ENCODE results near the gene MAP3K19.

The MAP3K19 gene

DNA sequence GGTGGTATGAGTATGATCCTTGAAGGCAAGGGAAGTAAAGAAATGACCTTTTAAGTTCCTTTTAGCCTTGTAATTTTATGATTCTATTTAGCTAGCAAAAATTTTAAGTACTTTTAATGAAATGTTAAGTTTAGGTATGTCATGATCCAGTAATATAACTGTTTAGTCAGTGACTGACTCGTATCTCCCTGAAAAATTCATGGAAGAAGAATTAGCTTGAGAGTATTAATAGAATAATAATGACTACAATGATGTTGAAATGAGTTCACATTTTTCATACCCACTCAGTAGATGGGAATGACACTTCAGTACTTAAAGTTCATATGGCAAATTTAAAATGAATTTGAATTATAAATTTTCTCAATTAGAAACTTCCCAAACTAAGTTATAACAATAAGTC lies 19.5 kb upstream of the MAP3K19 start:
- H3K27ac ChIP-seq: no peak overlapping the region
- no peak for DNase-seq (ENCODE audit: low spot score)
- H3K4me3 ChIP-seq: no peak overlapping the region
- TF ChIP-seq, protein P1, sequence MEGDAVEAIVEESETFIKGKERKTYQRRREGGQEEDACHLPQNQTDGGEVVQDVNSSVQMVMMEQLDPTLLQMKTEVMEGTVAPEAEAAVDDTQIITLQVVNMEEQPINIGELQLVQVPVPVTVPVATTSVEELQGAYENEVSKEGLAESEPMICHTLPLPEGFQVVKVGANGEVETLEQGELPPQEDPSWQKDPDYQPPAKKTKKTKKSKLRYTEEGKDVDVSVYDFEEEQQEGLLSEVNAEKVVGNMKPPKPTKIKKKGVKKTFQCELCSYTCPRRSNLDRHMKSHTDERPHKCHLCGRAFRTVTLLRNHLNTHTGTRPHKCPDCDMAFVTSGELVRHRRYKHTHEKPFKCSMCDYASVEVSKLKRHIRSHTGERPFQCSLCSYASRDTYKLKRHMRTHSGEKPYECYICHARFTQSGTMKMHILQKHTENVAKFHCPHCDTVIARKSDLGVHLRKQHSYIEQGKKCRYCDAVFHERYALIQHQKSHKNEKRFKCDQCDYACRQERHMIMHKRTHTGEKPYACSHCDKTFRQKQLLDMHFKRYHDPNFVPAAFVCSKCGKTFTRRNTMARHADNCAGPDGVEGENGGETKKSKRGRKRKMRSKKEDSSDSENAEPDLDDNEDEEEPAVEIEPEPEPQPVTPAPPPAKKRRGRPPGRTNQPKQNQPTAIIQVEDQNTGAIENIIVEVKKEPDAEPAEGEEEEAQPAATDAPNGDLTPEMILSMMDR (IDR thresholded peaks at IDR 0.05): no peak

DNA sequence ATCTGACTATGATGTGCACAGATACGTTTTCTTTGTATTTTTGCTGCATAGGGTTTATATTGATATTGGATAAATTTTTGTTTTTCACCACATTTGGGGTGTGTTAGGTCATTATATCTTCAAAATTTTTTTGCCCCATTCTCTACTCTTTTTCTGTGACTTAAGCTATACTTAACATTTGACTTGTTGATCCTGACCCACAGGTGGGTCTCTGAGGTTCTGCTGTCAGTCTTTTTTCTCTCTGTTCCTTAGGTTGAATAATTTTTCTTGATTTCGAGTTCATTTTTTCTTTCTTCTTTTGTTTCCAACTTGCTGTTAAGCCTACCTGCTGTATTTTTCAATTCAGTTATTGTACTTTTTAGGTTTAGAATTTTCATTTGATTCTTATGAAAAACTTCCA lies 16.9 kb upstream of the MAP3K19 start:
- TF ChIP-seq, protein P1 (IDR thresholded peaks at IDR 0.05): no peak
- DNase-seq (ENCODE audit: low spot score): no peak
- no peak overlapping the region for H3K4me3 ChIP-seq
- no peak overlapping the region for H3K27ac ChIP-seq

DNA sequence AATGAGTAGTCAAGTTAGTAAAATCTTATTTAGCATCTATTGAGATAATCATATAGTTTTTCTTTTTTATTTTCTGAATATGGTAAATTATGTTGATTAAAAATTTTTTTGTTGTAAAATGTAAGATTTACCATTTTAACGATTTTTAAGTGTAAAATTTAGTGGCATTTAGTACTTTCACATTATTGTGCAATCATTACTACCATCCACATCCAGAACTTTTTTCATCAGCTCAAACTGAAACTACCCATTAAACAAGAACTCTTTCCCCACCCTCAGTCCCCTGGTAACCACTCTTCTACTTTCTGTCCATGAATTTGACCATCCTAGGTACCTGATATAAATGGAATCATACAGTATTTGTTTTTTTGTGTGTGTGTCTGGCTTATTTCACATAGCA lies 16.0 kb upstream of the MAP3K19 start:
- H3K27ac ChIP-seq: peak overlapping the region in 1 of 2 donors; percentile 10
- no peak for DNase-seq (ENCODE audit: low spot score)

DNA sequence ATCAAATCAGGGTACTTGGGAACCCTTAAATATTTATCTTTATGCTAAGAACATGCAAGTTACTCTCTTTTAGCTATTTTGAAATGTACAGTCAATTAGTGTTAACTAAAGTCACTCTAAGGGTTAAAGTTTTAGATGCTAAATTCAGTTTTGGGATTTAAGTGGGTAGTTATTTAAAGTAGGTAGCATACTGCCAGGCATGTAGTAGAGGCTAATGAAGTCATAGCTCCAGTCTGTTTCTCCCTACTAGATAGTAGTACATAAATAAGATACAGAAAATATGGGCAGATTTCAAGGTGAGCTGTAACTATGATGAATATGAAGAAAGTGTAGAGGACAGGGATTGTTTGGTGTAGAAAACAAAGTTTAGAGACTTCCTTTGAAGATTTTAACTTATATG lies 12.3 kb upstream of the MAP3K19 start:
- DNase-seq (ENCODE audit: low spot score): no peak
- TF ChIP-seq, protein P1 (IDR thresholded peaks at IDR 0.05): no peak
- Histone ChIP-seq H3K27ac (no peak overlapping the region), H3K4me3 (no peak overlapping the region)

More for the DNA sequence above, 16.0 kb upstream of the MAP3K19 start:
- no peak overlapping the region for H3K4me3 ChIP-seq
- TF ChIP-seq, protein P1 (IDR thresholded peaks at IDR 0.05): no peak

DNA sequence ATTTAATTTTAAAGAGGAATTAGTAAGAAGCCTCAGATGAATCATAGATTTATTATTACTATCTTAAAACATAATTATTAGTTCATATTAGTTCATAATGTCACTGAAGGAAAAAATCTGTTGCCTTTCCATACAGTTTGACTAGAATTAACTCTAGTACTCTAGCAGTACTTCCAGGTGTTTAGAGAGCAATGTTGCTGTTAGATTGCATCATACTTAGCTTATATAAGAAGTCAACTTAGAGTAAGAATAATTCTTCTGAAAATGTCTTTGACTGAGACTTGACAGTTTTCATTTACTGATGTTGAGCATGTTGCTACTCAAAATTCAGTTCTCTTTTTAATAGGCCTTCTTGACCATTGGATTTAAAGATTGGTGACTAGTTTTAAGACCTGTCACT lies 9.5 kb upstream of the MAP3K19 start:
- Histone ChIP-seq H3K4me3 (no peak overlapping the region), H3K27ac (no peak overlapping the region)
- TF ChIP-seq, protein P1 (IDR thresholded peaks at IDR 0.05): no peak
- DNase-seq (ENCODE audit: low spot score): no peak

DNA sequence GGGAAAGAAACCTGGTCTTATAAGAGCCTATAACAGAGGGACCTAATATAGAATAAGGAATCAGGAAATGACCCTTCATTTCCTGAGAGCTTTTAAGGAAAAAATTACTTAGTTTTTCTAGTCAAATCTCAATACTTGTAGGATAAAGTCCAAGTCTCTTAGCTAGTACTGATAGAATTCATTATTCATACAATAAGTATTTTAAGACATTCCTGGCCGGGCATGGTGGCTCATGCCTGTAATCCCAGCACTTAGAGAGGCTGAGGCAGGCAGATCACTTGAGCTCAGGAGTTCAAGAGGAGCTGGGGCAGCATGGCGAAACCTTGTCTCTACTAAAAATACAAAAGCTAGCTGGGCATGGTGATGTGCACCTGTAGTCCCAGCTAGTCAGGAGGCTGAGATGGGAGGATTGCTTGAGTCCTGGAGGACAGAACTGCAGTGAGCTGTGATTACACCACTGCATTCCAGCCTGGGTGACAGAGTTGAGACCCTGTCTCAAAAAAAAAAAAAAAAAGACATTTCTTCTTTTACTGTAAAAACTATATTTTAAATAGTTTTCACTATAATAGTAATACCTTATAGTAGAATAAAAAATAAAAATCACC lies 8.0 kb upstream of the MAP3K19 start:
- H3K4me3 ChIP-seq: no peak overlapping the region
- TF ChIP-seq, protein P1 (IDR thresholded peaks at IDR 0.05): no peak
- peak overlapping the region; percentile 36 to 56 for H3K27ac ChIP-seq
- no peak for DNase-seq (ENCODE audit: low spot score)

DNA sequence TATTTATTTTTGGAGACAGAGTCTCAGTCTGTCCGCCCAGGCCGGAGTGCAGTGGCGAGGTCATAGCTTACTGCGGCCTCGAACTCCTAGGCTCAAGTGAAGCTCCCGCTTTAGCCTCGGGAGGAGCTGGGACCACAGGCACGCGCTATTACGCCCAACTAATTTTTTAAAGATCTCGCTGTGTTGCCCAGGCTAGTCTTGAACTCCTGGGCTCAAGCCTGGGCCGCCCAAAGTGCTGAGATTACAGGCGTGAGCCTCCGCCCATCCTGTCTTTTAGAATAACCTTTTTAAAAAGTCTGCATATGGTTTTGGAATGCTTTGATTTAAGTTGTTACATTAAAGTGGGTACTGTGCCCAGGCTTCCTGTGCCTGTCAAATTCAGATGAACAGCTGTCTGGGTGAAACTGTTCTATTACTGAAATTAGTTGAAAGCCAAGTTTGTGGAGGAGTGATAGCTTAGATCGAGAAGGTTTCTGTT lies 5.8 kb upstream of the MAP3K19 start:
- TF ChIP-seq, protein P1 (IDR thresholded peaks at IDR 0.05): no peak
- peak overlapping the region; percentile 93 to 97 for H3K27ac ChIP-seq
- H3K4me3 ChIP-seq: peak overlapping the region; percentile 84
- no peak for DNase-seq (ENCODE audit: low spot score)
